DND-41 (cell line): ENCODE measurements around the gene C16orf74.

ENCODE experiments used
- EZH2 ChIP-seq: IDR thresholded peaks from 3 replicates; pipeline ENCODE4 v1.6.1; 2012; ENCODE audit warnings: borderline replicate concordance, low read depth, mild to moderate bottlenecking, moderate library complexity, low read length, inconsistent platforms; ENCODE audit not compliant: severe bottlenecking
- TF ChIP-seq, protein P1 (sequence below): IDR thresholded peaks from 2 replicates; pipeline ENCODE4 v1.5.1; 2012; ENCODE audit warnings: borderline replicate concordance, low read length, moderate library complexity, mild to moderate bottlenecking; ENCODE audit not compliant: poor library complexity, severe bottlenecking; ENCODE audit errors: extremely low read depth

- TF ChIP-seq, protein P1, sequence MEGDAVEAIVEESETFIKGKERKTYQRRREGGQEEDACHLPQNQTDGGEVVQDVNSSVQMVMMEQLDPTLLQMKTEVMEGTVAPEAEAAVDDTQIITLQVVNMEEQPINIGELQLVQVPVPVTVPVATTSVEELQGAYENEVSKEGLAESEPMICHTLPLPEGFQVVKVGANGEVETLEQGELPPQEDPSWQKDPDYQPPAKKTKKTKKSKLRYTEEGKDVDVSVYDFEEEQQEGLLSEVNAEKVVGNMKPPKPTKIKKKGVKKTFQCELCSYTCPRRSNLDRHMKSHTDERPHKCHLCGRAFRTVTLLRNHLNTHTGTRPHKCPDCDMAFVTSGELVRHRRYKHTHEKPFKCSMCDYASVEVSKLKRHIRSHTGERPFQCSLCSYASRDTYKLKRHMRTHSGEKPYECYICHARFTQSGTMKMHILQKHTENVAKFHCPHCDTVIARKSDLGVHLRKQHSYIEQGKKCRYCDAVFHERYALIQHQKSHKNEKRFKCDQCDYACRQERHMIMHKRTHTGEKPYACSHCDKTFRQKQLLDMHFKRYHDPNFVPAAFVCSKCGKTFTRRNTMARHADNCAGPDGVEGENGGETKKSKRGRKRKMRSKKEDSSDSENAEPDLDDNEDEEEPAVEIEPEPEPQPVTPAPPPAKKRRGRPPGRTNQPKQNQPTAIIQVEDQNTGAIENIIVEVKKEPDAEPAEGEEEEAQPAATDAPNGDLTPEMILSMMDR: no peak
- TF ChIP-seq EZH2: no peak
These were observed 1.1 kb downstream of the C16orf74 start for GRCh38 chr16:85749771-85750145.
